Coronary artery (tissue), 2 donors: Measurements from ENCODE around the gene TLE6.
"Not testable (repeated sequence)": the region's sequence is repeated elsewhere in the genome, so short reads cannot be mapped to it uniquely, and the experiment has no call there.

Experiments used
- DNase-seq: peaks from one replicate; pipeline ENCODE4 v3.0.0-alpha.2; 2017; ENCODE audit warnings: low spot score
- H3K27ac ChIP-seq, 2 donors: fragments of 200-600 bp; sonication (generic); one replicate each; pipeline ENCODE4 v1.5.1; 2016 to 2019
- H3K4me3 ChIP-seq: fragments of 200-600 bp; sonication (generic); 2 replicates; pipeline ENCODE4 v1.5.1; 2016; ENCODE audit warnings: mild to moderate bottlenecking, moderate library complexity
- CTCF ChIP-seq: fragments of 200-600 bp; sonication (generic); IDR thresholded peaks from one replicate; pipeline ENCODE4 v1.5.1; 2019; ENCODE audit warnings: antibody characterized with exemption

Gene TLE6

GRCh38 chr19:2989236-2989946, 12.0 kb downstream of the TLE6 start:
- no peak overlapping the region for H3K27ac ChIP-seq
- TF ChIP-seq CTCF, result no peak
- DNase-seq, result no peak
- no peak overlapping the region for H3K4me3 ChIP-seq

GRCh38 chr19:2992333-2992732, 15.0 kb downstream of the TLE6 start:
- not testable (repeated sequence) for H3K27ac ChIP-seq, DNase-seq, H3K4me3 ChIP-seq

GRCh38 chr19:2992958-2993357, 15.6 kb downstream of the TLE6 start:
- Histone ChIP-seq H3K4me3 (no peak overlapping the region), H3K27ac (no peak overlapping the region)
- no peak for DNase-seq
- no peak for TF ChIP-seq CTCF

- DNase-seq, result no peak
- no peak for TF ChIP-seq CTCF
- Histone ChIP-seq H3K4me3 (no peak overlapping the region), H3K27ac (no peak overlapping the region)
Measured at GRCh38 chr19:2993579-2993978, 16.2 kb downstream of the TLE6 start.

- DNase-seq, result no peak
- H3K27ac ChIP-seq, result no peak overlapping the region
- no peak for TF ChIP-seq CTCF
- H3K4me3 ChIP-seq, result no peak overlapping the region
Measured at GRCh38 chr19:2994588-2995131, 17.3 kb downstream of the TLE6 start.

- TF ChIP-seq CTCF, result no peak
- Histone ChIP-seq H3K27ac (no peak overlapping the region), H3K4me3 (no peak overlapping the region)
- DNase-seq, result no peak
Measured at GRCh38 chr19:2997720-2998119, 20.4 kb downstream of the TLE6 start.

GRCh38 chr19:2998642-2999041, 21.3 kb downstream of the TLE6 start:
- no peak for TF ChIP-seq CTCF
- DNase-seq, result no peak
- no peak overlapping the region for H3K4me3 ChIP-seq
- no peak overlapping the region for H3K27ac ChIP-seq
